NCI-H2081 (cell line): ENCODE results near the gene ZBTB16.

Experiments used
- DNase-seq, 2 experiments: peaks; one replicate each; lab custom pipeline; 2025; lab: John Stamatoyannopoulos, UW

The ZBTB16 gene, protein sequence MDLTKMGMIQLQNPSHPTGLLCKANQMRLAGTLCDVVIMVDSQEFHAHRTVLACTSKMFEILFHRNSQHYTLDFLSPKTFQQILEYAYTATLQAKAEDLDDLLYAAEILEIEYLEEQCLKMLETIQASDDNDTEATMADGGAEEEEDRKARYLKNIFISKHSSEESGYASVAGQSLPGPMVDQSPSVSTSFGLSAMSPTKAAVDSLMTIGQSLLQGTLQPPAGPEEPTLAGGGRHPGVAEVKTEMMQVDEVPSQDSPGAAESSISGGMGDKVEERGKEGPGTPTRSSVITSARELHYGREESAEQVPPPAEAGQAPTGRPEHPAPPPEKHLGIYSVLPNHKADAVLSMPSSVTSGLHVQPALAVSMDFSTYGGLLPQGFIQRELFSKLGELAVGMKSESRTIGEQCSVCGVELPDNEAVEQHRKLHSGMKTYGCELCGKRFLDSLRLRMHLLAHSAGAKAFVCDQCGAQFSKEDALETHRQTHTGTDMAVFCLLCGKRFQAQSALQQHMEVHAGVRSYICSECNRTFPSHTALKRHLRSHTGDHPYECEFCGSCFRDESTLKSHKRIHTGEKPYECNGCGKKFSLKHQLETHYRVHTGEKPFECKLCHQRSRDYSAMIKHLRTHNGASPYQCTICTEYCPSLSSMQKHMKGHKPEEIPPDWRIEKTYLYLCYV

DNA sequence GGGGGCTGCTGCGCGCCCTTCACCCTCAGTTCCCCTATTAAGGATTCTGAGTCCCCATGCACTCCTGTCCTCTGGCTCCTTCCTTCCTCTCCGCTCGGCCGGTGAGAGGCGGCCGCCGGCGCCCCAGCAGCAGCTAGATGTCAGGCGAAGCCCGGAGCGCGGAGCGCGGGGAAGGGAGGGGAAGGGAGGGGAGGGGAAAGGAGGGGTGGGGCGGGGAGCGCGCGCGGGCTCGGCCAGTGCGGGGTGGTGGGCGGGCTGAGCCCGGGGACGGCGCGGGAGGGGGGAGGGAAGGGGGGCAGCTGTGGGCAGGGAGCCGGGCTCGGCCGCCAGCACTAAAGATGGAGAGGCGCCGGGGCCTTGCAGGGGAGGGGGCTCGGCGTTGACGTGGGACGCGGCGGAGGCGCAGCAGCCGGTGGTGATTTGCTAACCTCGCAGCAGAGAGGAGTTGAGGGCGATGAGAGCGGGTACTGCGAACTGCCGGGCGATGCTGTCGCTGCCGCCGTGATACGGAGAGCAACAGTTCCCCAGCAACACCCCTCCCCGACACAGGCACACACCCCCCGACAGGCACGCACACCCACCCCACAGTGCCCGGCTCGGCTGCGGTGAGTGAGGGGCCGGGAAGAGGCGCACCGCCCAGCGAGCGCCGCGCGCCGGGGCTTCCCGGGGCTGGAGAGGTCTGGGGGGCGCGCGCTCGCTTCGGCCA is at the start of gene ZBTB16:
Gene ZBTB16, plus strand, starts transcription at position 434 of the 706 bp plus-strand sequence. CDS start 3,590 bp downstream, outside the sequence.
- peak; percentile 54 to 55 for DNase-seq

DNA sequence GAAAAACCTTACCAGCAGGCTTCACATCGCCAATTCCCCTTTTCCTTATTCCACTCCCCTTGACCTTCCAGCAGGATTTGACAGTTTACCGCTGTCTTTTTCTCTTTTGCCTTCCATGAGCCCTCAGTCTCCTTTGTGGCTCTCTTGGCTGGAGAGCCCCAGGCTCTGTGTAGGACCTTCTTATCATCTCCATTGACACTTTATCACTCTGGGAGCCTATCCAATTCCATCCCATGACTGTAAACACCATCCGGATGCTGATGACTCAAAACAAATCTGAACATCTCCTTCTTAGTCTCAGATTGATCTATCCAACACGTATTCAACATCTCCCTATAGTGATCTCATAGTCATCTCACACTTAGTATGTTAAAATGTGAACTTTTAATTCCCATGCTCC is 48.6 kb upstream of the ZBTB16 start:
- no peak for DNase-seq

DNA sequence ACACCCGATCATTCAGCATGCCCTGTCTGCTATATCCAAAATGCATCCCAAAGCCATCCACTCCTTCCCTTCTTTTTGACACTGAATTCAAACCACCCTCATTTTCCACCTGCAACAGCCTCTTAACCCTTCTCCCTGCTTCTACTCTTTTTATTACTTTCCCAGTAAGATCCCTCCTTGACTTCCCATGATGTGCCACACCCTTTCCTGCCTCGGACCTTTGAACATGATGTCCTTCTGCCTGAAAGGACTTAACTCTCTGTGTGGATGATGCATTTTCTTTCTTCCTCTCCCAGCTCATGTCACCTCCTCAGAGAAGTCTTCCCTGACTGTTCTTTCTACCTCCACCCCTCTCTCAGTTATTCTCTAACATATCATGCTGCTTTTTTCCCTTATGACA is 48.1 kb upstream of the ZBTB16 start:
- DNase-seq: no peak

DNA sequence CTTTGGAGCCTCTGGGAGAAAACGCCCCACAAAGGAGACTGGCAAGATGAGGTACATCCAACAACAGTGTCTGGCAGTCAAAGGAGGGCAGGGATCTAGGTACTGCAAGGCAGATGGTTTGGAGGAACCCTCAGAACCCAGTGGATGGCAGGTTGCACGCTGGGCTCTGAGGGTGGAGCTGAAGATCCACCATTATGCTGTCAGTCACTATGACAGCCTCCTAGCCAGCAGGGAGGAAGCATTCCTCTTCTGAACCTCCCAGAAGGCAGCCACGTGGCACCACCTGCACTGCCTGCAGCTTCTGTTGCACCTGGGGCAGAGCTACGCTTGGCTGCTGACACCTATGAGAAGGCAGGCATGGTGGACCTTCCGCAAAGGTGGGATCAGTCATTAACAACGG is 44.4 kb upstream of the ZBTB16 start:
- no peak for DNase-seq

DNA sequence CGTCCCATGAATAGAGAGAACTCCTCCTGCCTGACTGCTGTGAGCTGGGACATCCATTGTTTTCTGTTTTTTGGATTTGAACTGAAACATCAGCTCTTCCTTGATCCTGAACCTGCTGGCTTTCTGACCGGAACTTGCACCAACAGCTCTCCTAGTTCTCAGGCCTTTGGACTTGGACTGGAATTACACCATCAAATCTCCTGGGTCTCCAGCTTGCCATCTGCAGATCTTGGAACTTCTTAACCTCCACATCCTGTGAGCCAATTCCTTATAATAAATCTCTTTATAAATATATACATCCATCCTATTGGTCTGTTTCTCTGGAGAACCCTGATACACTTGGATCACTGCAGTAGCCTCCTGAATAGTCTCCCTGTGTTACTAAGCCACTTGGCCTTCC is 42.5 kb upstream of the ZBTB16 start:
- no peak for DNase-seq

DNA sequence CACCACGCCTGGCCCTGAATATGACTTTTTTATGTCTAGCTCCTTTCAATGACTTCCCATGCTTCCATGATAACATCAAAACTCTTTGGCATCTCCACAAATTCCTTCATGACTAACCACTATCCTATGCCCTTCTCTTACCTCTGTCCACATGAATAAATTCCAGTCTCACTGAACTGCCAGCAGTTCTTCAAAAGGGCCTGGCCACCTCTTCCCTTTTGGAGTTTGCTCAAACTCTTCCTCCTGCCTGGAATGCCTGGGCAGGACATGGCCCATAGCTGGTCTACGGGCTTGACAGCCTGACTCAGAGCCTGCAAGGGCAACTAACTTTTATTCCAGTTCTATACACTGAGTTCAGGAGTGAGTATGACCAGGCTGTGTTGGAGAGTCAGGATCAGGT is 41.8 kb upstream of the ZBTB16 start:
- DNase-seq: no peak

DNA sequence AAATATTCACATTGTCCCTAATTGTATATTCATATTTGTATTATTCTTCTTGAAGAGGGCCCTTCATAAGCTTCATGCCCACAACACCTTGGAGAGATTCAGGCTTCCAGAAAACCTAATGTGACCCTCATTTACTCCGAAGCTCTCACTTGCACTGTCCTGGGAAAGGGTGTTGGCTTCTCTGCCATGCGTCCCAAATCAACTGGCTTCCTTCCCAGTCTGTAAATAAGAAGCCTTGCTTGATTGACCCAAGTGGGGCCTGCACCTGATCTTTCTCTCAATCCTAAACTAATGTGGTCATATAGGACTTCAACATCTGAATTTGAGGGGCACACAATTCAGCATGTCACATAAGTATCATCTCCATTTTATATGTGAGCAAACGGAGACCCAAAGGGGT is 40.5 kb upstream of the ZBTB16 start:
- no peak for DNase-seq

DNA sequence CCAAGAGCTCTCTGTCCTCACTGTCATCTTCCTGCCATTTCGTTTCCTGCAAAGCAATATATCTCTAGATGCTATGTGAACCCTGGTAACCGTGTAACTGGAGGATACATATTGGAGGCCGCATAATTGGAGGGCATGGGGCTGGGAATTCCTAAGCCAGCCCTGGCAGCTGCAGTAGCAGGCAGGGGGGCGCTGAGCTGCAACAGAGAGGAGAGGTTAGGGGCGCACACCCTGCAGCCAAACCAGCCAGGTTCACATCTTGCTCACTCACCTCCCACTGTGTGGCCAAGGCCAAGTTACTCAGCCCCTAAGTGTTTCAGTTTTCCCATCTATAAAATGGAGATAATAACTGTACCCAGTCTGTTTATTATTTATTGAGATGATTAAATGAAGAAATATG is 39.9 kb upstream of the ZBTB16 start:
- DNase-seq: no peak

DNA sequence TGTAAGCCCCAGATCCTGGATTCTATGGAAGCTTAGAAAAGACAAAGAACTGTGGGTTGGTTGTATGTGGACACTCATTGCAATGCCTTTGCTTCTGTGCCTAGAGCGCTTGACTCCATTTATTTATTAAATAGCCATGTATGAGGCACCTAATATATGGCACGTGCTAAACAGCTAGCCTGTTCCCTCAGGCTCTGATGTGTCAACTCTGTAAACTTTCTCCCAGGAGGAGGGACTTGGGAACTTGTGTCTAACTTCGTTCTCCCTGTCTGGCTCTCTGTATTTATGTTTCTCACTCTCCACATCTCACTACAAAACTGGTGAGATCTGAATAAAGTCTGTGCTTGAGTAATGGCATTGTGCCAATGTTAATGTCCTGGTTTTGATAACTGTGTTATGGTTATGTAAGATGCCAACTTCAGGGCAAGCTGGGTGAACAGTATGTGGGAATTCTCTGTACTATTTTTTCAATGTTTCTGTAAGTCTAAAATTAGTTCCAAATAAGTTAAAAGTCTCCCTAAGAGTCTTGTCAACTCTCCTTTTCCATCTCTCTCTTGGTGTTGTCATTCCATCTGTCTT is 34.1 kb upstream of the ZBTB16 start:
- DNase-seq: no peak

DNA sequence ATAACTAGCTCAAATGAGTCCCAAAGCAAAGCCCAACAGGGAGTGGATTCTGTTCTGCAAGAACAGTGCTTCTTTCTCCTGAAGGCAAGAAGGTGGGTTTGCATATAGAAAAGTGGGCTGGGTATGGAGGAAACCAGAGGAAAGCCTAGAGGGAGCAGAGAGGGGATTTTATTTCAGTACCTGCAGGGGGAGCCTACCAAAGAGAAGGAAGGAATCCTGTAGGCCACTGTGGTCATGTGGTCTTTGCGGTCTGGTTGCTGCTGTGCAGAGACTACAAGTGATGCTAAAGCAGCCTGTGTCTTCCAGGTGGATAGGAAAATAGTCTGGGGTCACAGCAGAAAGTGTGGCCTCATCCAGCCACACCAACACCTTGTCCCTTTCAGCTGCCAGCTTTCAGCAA is 33.2 kb upstream of the ZBTB16 start:
- no peak for DNase-seq

DNA sequence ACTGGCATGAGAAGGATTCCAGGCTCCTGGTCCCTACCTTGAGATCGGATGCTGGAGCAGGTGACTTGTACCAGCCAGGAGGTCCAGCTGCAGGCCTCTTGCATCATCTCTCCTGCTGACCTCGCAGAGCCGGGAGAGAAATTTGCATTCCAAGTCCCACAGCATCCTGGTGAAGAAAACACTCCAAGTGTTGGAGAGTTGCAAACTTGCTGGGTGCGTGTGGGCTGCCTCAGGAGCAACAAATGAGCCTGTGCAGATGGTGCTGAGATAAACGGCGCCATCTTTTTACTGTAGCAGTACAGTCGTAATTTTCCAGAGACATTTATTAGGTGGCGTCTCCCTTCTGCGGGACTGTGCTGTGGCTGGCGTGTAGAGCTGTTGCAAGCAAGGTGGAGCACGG is 32.1 kb upstream of the ZBTB16 start:
- DNase-seq: no peak

DNA sequence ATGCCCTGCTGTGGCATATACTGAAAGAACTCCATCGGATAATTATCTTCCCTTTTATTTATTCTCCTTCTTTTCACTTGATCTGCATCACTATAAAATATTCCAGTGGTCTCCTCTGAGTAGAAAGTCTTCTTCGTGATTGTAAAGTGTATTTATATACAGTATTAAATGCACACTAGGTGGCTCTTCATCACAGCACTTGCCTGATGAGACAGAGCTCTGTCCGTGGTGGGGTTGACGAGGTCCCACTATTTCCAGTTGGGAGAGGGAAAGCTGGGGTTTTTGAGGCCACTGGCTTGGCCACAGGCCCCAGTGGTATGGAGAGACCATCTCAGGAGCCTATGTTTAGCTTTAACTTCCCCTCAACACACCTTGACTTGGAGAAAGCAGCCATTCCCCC is 31.6 kb upstream of the ZBTB16 start:
- DNase-seq: no peak

DNA sequence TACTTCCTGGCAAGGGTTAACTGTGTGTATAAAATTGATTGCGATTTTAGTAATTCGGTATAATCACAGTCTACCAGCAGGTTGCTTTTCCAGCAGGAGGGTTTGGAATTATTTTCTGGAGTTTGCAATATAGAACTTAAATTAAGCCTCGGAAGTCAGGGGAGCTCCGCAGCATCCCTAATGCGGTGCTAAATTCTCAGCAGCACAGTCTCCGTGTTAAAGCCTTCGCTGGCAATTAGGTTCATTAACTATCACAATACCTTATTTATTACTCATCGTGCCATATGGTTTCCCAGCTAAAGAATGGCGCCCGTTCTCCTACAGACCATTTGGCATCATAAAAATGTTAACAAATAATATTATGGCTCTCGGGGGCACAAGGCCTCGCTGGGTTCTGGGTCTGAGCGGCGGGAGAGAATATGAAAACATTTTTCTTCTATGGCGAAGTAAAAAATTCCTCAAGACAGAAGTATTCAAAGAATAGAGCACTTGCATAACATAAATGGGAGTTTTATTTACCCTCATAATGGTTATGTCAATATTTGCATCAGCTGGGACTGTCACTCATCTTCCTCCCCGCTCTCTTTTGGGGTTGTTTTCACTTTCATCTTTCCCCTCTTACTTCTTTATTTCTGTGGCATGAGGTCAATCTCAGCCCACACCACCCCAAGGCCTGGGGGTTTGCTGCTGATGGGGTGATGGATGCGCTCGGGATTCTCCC is 28.1 kb upstream of the ZBTB16 start:
- no peak for DNase-seq

DNA sequence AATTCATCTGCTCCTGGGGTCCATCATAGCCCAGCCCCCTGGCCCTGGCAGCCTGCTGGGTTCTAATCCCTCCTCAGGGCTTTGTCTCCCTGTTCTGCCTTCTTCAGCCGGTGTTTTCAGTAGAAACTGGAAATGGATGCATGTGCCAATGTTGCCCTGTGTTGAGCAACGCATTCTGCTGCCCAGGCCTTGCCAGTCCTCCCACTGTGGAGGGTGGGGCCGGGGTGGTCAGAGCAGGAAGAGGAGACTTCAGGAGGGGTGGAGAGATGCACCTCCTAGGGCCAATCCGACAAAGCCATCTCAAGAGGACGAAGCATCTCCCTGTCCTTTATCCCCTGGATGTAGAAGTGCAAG is 27.6 kb upstream of the ZBTB16 start:
- DNase-seq: no peak

DNA sequence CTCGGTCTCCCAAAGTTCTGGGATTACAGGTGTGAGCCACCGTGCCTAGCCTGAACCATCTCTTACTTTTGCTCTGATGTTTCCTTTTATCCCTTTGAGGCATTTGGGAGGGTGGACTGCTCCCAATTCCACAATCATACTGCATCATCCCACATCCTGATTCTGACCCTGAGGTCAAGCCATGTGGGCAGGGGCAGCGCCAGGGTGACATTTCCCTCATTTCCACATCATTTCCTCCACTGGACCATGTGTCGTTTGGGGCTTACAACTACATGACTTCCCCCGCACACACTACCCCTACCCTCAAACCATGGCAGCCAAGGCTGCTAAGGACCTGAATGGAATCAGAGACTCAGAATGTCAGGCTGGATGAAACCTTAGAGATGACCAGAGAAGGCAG is 26.4 kb upstream of the ZBTB16 start:
- DNase-seq: no peak

DNA sequence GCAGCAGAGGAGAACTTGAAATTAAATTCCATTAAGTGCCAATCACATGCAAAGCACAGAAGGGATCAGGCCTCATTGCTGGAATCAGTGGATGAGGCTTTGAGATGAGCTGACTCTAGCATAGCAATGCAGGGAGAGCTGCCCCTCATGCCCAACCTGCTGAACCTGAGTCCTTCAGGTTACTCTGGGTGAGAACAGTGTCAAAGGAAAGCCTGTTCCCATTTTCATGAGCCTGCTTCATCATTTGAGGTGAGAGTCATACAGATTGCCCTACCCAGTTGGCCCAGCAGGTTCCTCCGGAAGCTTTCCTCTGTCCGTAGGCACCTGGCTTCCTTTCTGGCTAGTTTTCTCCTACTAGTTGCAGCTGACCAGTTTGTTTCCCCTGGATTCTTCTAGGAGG is 25.9 kb upstream of the ZBTB16 start:
- DNase-seq: no peak

DNA sequence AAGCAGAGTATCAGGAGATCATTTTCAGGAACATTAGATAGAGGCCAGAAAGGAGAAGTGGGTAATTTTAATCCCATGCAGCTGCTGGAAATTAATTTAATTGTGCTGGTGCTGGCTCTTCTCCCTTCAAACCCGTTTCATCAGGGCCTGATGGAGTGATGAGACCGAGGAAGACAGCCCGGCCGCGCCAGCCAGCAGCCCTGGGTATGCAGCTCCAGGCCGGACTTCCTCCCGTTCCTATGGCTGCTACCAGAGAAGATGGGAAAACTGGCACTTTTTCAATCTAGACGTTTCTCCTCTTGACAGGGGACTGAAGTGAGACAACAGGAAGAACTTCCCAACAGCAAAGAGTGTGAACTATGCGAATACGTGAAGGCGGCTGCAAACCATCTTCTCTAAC is 24.6 kb upstream of the ZBTB16 start:
- DNase-seq: no peak

DNA sequence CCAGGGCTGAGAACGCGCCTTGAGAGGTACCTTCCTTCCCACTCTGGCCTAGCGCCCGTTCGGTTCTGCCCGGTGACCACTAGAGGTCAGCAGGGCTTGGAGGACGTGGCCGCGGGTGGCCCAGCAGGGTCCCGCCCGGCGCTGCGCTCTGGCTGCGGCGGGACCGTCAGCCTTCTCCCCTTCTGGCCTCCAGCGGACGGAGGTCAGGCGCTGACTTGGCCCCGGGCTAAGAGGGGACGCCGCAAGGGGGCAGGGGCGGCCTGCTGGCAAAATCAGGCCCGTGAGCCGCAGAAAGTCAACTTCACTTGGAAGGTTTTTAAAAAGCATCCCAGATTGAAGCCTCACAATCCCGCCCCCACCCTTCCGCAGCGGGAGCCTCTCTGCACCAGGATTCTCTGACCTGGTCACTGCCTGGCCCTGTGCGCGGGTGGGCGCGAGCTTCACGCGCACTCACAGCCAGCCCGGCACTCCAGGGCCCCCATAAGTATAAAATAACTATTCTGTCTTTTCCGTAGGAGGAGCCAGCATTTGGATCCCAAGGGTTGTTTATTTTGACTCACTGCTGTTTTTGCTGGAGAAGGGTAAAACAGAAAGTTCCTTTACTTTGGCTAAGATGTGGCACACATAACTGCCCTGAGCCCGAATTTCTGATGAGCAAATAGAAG is 23.2 kb upstream of the ZBTB16 start:
- DNase-seq: no peak

DNA sequence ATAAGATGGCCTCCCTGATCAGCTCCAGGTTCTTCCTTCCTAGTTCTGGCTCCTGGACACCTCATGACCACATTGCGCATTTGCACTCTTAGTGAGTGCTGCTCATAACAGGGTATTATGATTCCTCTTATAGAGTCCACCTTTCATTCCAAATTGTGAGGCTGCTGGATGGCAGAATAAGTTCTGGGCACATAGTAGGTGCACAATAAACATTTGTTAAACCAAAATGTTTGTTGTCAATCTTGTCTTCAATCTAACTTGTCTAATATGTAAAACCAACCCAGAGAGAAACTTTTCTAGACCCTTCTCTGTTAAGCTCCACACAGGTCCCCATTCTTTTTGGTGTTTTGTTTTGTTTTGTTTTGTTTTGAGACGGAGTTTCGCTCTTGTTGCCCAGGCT is 22.6 kb upstream of the ZBTB16 start:
- no peak for DNase-seq

DNA sequence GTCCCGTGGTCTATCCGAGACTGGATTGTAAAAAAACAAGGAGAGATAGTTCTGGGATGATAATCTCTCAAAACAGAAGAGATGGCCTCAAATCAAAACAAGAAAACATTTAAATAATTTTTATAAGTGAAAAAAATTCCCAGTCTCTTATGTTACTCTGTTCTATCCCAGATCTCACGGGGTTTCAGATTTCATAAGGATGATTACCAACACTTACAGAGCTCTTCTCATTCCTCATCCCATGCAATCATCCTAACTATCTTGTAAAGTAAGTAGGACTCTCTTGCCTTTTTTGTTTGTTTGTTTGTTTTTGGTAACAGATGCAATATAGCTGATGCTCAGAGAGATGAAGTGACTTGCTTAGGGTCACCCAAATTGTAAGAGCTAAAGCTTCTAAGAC is 20.0 kb upstream of the ZBTB16 start:
- no peak for DNase-seq

DNA sequence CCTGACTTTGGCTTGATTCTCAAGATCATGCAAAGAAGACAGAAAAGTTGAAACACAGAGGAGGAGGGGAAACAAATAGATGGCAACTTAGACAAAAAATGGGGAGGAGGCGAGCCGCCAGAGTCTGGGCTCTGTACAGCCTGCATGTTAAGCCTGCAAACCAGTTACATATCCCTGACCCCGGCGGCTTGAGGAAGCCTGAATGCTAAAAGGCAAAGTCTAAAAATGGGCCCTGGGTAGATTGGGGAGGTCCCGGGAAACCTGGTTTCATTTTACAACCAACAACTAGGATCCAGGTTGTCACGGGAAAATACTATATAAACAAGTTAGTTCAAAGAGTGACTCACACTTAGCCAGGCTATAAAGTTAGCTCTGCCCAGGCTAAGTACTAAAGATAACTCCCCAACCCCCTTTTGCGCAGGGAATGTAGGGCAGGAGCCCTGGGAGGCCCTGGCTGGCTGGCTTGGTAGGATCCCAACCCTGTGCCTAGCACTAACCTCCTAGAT is 18.8 kb upstream of the ZBTB16 start:
- DNase-seq: no peak
